ENCODE data around the gene GBP1. TPM values are rescaled to one million over a fixed set of nuclear protein-coding genes. Genes with fewer than 3 reads are reported as not detected.
A peak's percentile ranks its signal among the peaks of the same experiment; 100 is the strongest.
"Not testable (repeated sequence)": the region's sequence is repeated elsewhere in the genome, so short reads cannot be mapped to it uniquely, and the experiment has no call there.

Gene GBP1
- total and polyA plus RNA-seq, 2 donors, result 44.1 to 53.0 TPM

GRCh38 chr1:89095737-89096136 is 30.7 kb upstream of the GBP1 start:
- no peak for DNase-seq (ENCODE audit: low read depth in 6 of 9, low spot score in 9 of 9)
- H3K27me3 ChIP-seq (ENCODE audit: control insufficient read depth in 2 of 2, insufficient read depth in 1 of 2, low read length in 1 of 2), result no peaks in the 10 kb centered on the region
- WGBS, result 97% methylated on average over 2 of the region's 2 CpGs
- H3K4me1 ChIP-seq (ENCODE audit: control insufficient read depth in 2 of 2, insufficient read depth in 2 of 2, low read length in 2 of 2), result no peaks in the 10 kb centered on the region
- no peaks in the 10 kb centered on the region for H3K9me3 ChIP-seq (ENCODE audit: control insufficient read depth in 2 of 2, insufficient read depth in 1 of 2, low read length in 1 of 2)
- no peaks in the 10 kb centered on the region for H3K36me3 ChIP-seq (ENCODE audit: control insufficient read depth in 2 of 2, insufficient read depth in 2 of 2, low read length in 1 of 2)
- no peak overlapping the region for H3K4me3 ChIP-seq (ENCODE audit: low read length in 2 of 2)
- H3K27ac ChIP-seq (ENCODE audit: low read depth in 1 of 2, low read length in 1 of 2), result no peak overlapping the region

DNA sequence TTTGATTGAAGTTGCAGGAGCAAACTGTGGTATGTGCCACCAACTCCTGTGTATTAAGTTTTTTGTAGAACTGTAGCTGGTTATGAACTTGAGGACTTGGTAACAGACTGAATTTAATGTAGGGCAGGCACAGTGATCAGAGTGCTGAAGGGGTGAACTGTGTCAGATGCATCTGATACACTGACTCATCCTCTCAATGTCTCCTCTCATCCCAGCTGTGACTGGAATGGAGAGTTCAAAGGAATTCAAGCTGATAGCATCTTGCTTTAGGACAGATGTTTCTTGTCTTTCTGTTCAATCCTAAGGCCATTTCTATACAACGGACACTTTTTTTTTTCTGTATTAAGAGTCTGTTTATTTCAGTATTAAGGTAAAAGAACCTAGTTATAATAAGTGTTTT is 25.0 kb upstream of the GBP1 start:
- H3K9me3 ChIP-seq (ENCODE audit: control insufficient read depth in 2 of 2, insufficient read depth in 1 of 2, low read length in 1 of 2), result no peaks in the 10 kb centered on the region
- WGBS, result 95% methylated on average over 1 of the region's 1 CpG

GRCh38 chr1:89088572-89088971 is 23.6 kb upstream of the GBP1 start:
- no peaks in the 10 kb centered on the region for H3K9me3 ChIP-seq (ENCODE audit: control insufficient read depth in 2 of 2, insufficient read depth in 1 of 2, low read length in 1 of 2)
- no peaks in the 10 kb centered on the region for H3K27me3 ChIP-seq (ENCODE audit: control insufficient read depth in 2 of 2, insufficient read depth in 1 of 2, low read length in 1 of 2)
- no peaks in the 10 kb centered on the region for H3K36me3 ChIP-seq (ENCODE audit: control insufficient read depth in 2 of 2, insufficient read depth in 2 of 2, low read length in 1 of 2)
- DNase-seq (ENCODE audit: low read depth in 6 of 9, low spot score in 9 of 9), result no peak
- peak overlapping the region in 1 of 2 donors; percentile 53 for H3K27ac ChIP-seq (ENCODE audit: low read depth in 1 of 2, low read length in 1 of 2)
- WGBS, result 97% methylated on average over 10 of the region's 10 CpGs
- H3K4me1 ChIP-seq (ENCODE audit: control insufficient read depth in 2 of 2, insufficient read depth in 2 of 2, low read length in 2 of 2), result no peaks in the 10 kb centered on the region
- H3K4me3 ChIP-seq (ENCODE audit: low read length in 2 of 2), result no peak overlapping the region

More for the DNA sequence above, 25.0 kb upstream of the GBP1 start:
- Histone ChIP-seq H3K36me3 (ENCODE audit: control insufficient read depth in 2 of 2, insufficient read depth in 2 of 2, low read length in 1 of 2) (no peaks in the 10 kb centered on the region), H3K27me3 (ENCODE audit: control insufficient read depth in 2 of 2, insufficient read depth in 1 of 2, low read length in 1 of 2) (no peaks in the 10 kb centered on the region), H3K4me3 (ENCODE audit: low read length in 2 of 2) (no peak overlapping the region), H3K27ac (ENCODE audit: low read depth in 1 of 2, low read length in 1 of 2) (no peak overlapping the region), H3K4me1 (ENCODE audit: control insufficient read depth in 2 of 2, insufficient read depth in 2 of 2, low read length in 2 of 2) (no peaks in the 10 kb centered on the region)
- no peak for DNase-seq (ENCODE audit: low read depth in 6 of 9, low spot score in 9 of 9)

DNA sequence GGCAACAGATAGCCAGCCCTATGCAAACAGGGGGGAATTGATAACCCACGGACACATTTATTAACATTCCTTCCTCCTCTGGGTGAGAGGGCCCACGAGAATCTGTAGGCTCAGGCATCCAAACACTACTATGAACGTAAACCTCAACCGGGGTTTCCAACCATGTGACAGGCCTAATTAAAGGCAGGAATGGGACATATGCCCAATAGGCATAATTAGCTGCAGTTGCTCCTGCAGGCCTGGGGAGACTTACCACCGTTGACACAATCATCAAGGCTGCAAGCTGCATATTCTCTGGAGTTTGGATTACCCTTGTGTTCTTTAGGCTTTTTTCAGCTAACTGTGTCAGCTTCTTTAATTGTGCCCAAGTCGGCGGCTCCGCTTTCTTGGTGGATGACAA is 22.2 kb upstream of the GBP1 start:
- 95% methylated on average over 8 of the region's 8 CpGs for WGBS
- no peaks in the 10 kb centered on the region for H3K27me3 ChIP-seq (ENCODE audit: control insufficient read depth in 2 of 2, insufficient read depth in 1 of 2, low read length in 1 of 2)
- H3K4me1 ChIP-seq (ENCODE audit: control insufficient read depth in 2 of 2, insufficient read depth in 2 of 2, low read length in 2 of 2), result no peaks in the 10 kb centered on the region
- no peak overlapping the region for H3K27ac ChIP-seq (ENCODE audit: low read depth in 1 of 2, low read length in 1 of 2)
- H3K4me3 ChIP-seq (ENCODE audit: low read length in 2 of 2), result no peak overlapping the region
- no peak for DNase-seq (ENCODE audit: low read depth in 6 of 9, low spot score in 9 of 9)
- no peaks in the 10 kb centered on the region for H3K36me3 ChIP-seq (ENCODE audit: control insufficient read depth in 2 of 2, insufficient read depth in 2 of 2, low read length in 1 of 2)
- no peaks in the 10 kb centered on the region for H3K9me3 ChIP-seq (ENCODE audit: control insufficient read depth in 2 of 2, insufficient read depth in 1 of 2, low read length in 1 of 2)

DNA sequence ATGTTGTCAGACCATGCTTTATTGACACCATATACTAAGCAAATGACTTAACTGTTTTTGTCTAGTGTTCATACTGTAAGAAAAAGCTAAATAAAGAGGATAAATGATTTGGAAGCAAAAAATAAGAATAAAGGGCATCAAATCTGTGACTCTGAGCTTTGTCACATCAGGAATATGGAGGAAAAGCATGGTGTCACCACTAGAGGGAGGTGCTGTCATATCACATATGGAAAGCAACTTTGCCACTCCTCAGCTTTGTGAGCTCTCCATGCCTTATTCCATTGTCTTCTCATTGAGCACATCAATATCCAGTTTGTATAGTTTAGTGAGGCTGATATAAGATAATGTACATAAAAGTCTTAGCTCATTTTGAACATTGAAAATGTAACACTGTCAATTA is 20.8 kb upstream of the GBP1 start:
- DNase-seq (ENCODE audit: low read depth in 6 of 9, low spot score in 9 of 9), result peak in 5 of 9 donors; percentile 18 to 57 (median 33)

GRCh38 chr1:89081005-89081404 is 16.0 kb upstream of the GBP1 start:
- Histone ChIP-seq H3K27me3 (ENCODE audit: control insufficient read depth in 2 of 2, insufficient read depth in 1 of 2, low read length in 1 of 2) (no peaks in the 10 kb centered on the region), H3K27ac (ENCODE audit: low read depth in 1 of 2, low read length in 1 of 2) (no peak overlapping the region), H3K4me1 (ENCODE audit: control insufficient read depth in 2 of 2, insufficient read depth in 2 of 2, low read length in 2 of 2) (no peaks in the 10 kb centered on the region), H3K9me3 (ENCODE audit: control insufficient read depth in 2 of 2, insufficient read depth in 1 of 2, low read length in 1 of 2) (no peaks in the 10 kb centered on the region), H3K4me3 (ENCODE audit: low read length in 2 of 2) (no peak overlapping the region), H3K36me3 (ENCODE audit: control insufficient read depth in 2 of 2, insufficient read depth in 2 of 2, low read length in 1 of 2) (no peaks in the 10 kb centered on the region)
- peak in 1 of 9 donors; percentile 24 for DNase-seq (ENCODE audit: low read depth in 6 of 9, low spot score in 9 of 9)
- 75% methylated on average over 3 of the region's 3 CpGs for WGBS

More for the DNA sequence above, 20.8 kb upstream of the GBP1 start:
- H3K27me3 ChIP-seq (ENCODE audit: control insufficient read depth in 2 of 2, insufficient read depth in 1 of 2, low read length in 1 of 2), result no peaks in the 10 kb centered on the region
- H3K9me3 ChIP-seq (ENCODE audit: control insufficient read depth in 2 of 2, insufficient read depth in 1 of 2, low read length in 1 of 2), result no peaks in the 10 kb centered on the region
- no peak overlapping the region for H3K27ac ChIP-seq (ENCODE audit: low read depth in 1 of 2, low read length in 1 of 2)
- no peak overlapping the region for H3K4me3 ChIP-seq (ENCODE audit: low read length in 2 of 2)
- H3K36me3 ChIP-seq (ENCODE audit: control insufficient read depth in 2 of 2, insufficient read depth in 2 of 2, low read length in 1 of 2), result no peaks in the 10 kb centered on the region
- no peaks in the 10 kb centered on the region for H3K4me1 ChIP-seq (ENCODE audit: control insufficient read depth in 2 of 2, insufficient read depth in 2 of 2, low read length in 2 of 2)

DNA sequence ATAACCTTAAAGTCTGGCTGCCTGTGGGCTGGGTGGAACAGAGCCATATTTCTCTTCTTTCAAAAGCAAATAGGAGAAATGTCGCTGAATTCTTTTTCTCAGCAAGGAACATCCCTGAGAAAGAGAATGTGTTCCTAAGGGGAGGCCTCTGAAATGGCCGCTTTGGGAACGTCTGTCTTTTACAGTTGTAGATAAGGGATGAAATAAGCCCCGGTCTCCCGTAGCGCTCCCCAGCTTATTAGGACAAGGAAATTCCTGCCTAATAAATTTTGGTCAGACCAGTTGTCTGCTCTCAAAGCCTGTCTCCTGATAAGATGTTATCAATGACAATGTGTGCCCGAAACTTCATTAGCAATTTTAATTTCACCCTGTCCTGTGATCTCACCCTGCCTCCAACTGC is 15.1 kb upstream of the GBP1 start:
- not testable (repeated sequence) for H3K27ac ChIP-seq (ENCODE audit: low read depth in 1 of 2, low read length in 1 of 2); H3K4me1 ChIP-seq (ENCODE audit: control insufficient read depth in 2 of 2, insufficient read depth in 2 of 2, low read length in 2 of 2); H3K27me3 ChIP-seq (ENCODE audit: control insufficient read depth in 2 of 2, insufficient read depth in 1 of 2, low read length in 1 of 2); H3K4me3 ChIP-seq (ENCODE audit: low read length in 2 of 2); DNase-seq (ENCODE audit: low read depth in 6 of 9, low spot score in 9 of 9); H3K9me3 ChIP-seq (ENCODE audit: control insufficient read depth in 2 of 2, insufficient read depth in 1 of 2, low read length in 1 of 2); H3K36me3 ChIP-seq (ENCODE audit: control insufficient read depth in 2 of 2, insufficient read depth in 2 of 2, low read length in 1 of 2)
- 97% methylated on average over 7 of the region's 7 CpGs for WGBS

DNA sequence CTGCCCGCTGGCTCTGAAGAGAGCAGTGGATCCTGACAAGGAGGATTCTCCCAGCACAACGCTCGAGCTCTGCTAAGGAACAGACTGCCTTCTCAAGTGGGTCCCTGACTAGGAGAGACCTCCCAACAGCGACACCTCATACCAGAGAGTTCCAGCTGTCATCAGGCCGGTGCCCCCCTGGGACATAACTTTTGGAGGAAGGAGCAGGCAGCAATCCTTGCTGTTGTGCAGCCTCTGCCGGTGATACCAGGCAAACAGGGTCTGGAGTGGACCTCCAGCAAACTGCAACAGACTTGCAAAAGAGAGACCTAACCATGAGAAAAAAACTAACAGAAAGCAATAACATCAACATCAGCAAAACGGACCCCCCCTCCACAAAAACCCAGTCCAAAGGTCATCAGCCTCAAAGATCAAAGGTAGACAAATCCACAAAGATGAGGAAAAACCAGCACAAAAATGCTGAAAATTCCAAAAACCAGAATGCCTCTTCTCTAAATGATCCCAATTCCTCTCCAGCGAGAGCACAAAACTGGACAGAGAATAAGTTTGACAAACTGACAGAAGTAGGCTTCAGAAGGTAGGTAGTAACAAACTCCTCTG is 7.6 kb upstream of the GBP1 start:
- not testable (repeated sequence) for H3K4me1 ChIP-seq (ENCODE audit: control insufficient read depth in 2 of 2, insufficient read depth in 2 of 2, low read length in 2 of 2); H3K27ac ChIP-seq (ENCODE audit: low read depth in 1 of 2, low read length in 1 of 2); H3K36me3 ChIP-seq (ENCODE audit: control insufficient read depth in 2 of 2, insufficient read depth in 2 of 2, low read length in 1 of 2); H3K9me3 ChIP-seq (ENCODE audit: control insufficient read depth in 2 of 2, insufficient read depth in 1 of 2, low read length in 1 of 2); H3K27me3 ChIP-seq (ENCODE audit: control insufficient read depth in 2 of 2, insufficient read depth in 1 of 2, low read length in 1 of 2); DNase-seq (ENCODE audit: low read depth in 6 of 9, low spot score in 9 of 9); H3K4me3 ChIP-seq (ENCODE audit: low read length in 2 of 2)
- WGBS, result 86% methylated on average over 8 of the region's 8 CpGs

- Histone ChIP-seq H3K27me3 (ENCODE audit: control insufficient read depth in 2 of 2, insufficient read depth in 1 of 2, low read length in 1 of 2) (no peaks in the 10 kb centered on the region), H3K27ac (ENCODE audit: low read depth in 1 of 2, low read length in 1 of 2) (no peak overlapping the region), H3K9me3 (ENCODE audit: control insufficient read depth in 2 of 2, insufficient read depth in 1 of 2, low read length in 1 of 2) (no peaks in the 10 kb centered on the region), H3K36me3 (ENCODE audit: control insufficient read depth in 2 of 2, insufficient read depth in 2 of 2, low read length in 1 of 2) (no peaks in the 10 kb centered on the region), H3K4me3 (ENCODE audit: low read length in 2 of 2) (no peak overlapping the region), H3K4me1 (ENCODE audit: control insufficient read depth in 2 of 2, insufficient read depth in 2 of 2, low read length in 2 of 2) (no peaks in the 10 kb centered on the region)
- no peak for DNase-seq (ENCODE audit: low read depth in 6 of 9, low spot score in 9 of 9)
- 88% methylated on average over 1 of the region's 1 CpG for WGBS
These were observed 5.5 kb upstream of the GBP1 start for GRCh38 chr1:89070509-89070908.

DNA sequence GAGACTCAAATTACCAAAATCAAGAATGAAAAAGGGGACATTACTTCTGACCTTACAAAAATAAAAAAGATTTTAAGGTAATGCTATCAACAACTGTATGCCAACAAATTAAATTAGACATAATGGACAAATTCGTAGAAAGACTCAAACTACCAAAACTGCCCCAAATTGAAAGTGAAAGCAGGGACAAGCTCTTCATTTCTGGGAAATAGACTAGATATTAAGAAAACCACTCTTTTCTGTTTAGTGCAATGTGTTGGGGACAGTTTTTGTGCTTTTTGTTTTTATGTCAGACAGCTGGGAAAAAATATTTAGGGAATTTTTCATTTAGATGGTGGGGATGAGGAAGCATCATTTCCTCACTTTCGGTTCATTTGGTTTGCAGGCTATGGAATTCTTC is 4.9 kb upstream of the GBP1 start:
- 26% methylated on average over 2 of the region's 2 CpGs for WGBS
- Histone ChIP-seq H3K4me3 (ENCODE audit: low read length in 2 of 2) (peak overlapping the region in 1 of 2 donors; percentile 36), H3K9me3 (ENCODE audit: control insufficient read depth in 2 of 2, insufficient read depth in 1 of 2, low read length in 1 of 2) (no peaks in the 10 kb centered on the region), H3K36me3 (ENCODE audit: control insufficient read depth in 2 of 2, insufficient read depth in 2 of 2, low read length in 1 of 2) (no peaks in the 10 kb centered on the region), H3K27me3 (ENCODE audit: control insufficient read depth in 2 of 2, insufficient read depth in 1 of 2, low read length in 1 of 2) (no peaks in the 10 kb centered on the region), H3K27ac (ENCODE audit: low read depth in 1 of 2, low read length in 1 of 2) (no peak overlapping the region), H3K4me1 (ENCODE audit: control insufficient read depth in 2 of 2, insufficient read depth in 2 of 2, low read length in 2 of 2) (no peaks in the 10 kb centered on the region)
- DNase-seq (ENCODE audit: low read depth in 6 of 9, low spot score in 9 of 9), result peak in 2 of 9 donors; percentile 6 to 45

Measured in thymus (tissue), 11 donors.